GM20431 (cell line): ENCODE data around the gene KAZN.
"Not testable (repeated sequence)": the region's sequence is repeated elsewhere in the genome, so short reads cannot be mapped to it uniquely, and the experiment has no call there.

Source experiments
- in situ Hi-C: fragments of 300-500 bp; cut with MseI, MboI; formaldehyde crosslinking; loops from one replicate; pipeline ENCODE4 v1.15.0; 2020; ENCODE audit warnings: low sequenced_read_pairs; ENCODE audit not compliant: unreplicated experiment

KAZN gene

GRCh38 chr1:14598498-14599182, at the start of gene KAZN:
Gene KAZN (plus strand): TSS chr1:14598685.
- in situ Hi-C loops, result no loop called here

DNA sequence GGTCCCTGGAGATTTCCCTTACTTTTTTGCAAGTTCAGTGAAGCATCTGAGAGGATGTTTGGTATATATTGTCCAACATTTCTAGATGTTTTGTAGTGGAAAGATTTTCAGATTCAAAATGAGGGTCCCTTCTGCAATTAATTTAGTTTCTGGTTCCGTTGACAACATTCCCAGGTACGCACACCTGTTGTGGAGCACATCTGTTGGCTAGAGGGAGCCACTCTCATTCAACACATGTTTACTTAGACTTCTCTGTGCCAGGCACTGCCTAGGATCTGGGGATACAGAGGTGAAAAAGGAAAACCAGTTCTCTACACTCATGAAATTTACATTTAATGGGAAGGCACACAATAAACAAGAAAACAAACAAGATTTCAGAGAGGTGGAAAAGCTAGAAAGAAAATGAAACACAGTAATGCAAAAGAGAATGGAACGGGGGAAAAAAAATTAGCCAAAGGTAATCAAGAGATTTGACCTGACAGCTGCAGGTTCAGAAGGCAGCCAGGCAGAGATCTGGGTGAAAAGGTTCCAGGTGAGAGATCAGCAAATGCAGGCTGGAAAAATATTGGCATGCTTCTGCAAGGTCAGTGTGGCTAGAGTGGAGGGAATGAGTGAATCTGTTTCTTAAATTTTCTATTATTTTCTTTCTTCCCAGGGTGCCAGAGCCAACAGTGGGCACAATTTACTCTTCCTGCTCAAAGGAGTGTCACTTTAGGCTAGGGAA, 48.4 kb upstream of the KAZN start:
- in situ Hi-C loops, result loop anchor here (25.0 kb wide), 1 partner anchor 413 kb away; no protein-coding TSS in a partner anchor

DNA sequence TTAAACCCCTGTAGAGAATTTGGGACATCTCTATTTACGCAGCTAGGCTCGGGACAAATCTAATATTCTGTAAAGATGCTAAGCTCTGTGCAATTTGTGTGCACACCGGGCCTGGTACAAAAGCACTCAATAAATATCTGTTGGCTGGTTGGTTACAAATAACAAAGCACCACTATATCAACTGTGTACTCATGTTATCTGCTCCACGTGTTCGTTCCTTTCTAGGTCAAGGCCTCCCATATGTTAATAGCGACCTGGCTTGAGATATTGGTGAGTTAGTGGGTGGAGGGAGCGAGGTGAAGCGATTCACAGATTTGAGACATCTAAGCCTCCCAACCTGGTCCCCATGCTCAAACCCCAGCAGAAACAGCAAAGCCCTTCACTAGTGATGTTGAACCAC, 47.1 kb upstream of the KAZN start:
- in situ Hi-C loops, result loop anchor here (25.0 kb wide), 1 partner anchor 414 kb away; no protein-coding TSS in a partner anchor

GRCh38 chr1:14552246-14552965, 46.1 kb upstream of the KAZN start:
- in situ Hi-C loops, result loop anchor here (25.0 kb wide), 1 partner anchor 415 kb away; no protein-coding TSS in a partner anchor

DNA sequence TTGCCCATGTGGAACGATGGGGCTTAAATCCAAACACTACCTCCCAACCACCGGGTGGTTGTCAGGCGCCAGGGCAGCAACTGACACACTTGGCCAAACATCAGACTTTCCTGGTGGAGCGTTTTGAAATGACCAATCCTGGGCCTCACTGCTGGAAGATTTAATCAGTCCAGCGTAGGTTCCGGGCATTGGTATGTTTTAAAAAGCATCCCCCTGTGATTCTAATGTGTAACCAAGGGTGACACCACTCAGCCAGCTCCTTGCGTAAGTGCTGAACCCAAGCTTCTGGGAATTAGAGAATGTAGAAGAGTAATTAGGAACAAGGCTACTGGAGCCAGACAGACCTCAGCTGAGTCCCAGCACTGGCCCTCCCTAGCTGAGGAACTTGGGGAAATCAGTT, 44.8 kb upstream of the KAZN start:
- in situ Hi-C loops, result loop anchor here (25.0 kb wide), 1 partner anchor 416 kb away; no protein-coding TSS in a partner anchor

- in situ Hi-C loops, result loop anchor here (25.0 kb wide), 1 partner anchor 418 kb away; no protein-coding TSS in a partner anchor
These were observed 43.4 kb upstream of the KAZN start for GRCh38 chr1:14555091-14555490.

GRCh38 chr1:14561014-14561693, 37.3 kb upstream of the KAZN start:
- in situ Hi-C loops, result loop anchor here (25.0 kb wide), 1 partner anchor 424 kb away; no protein-coding TSS in a partner anchor

DNA sequence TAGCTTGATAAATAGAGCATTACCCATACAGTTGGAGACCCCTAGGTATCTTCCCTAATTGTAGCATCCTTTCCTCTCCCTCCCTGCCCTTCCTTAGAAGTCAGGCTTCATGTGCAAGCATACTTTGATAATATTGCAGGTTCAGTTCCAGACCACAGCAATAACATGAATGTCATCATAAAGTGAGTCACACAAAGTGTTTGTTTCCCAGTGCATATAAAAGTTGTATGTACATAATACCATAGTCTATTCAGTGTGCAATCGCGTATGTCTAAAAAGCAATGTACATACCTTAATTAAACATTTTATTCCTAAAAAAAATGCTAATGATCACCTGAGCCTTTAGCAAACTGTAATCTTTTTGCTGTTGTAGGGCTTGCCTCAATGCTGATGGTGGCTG, 33.4 kb upstream of the KAZN start:
- in situ Hi-C loops, result loop anchor here (25.0 kb wide), 1 partner anchor 428 kb away; no protein-coding TSS in a partner anchor

DNA sequence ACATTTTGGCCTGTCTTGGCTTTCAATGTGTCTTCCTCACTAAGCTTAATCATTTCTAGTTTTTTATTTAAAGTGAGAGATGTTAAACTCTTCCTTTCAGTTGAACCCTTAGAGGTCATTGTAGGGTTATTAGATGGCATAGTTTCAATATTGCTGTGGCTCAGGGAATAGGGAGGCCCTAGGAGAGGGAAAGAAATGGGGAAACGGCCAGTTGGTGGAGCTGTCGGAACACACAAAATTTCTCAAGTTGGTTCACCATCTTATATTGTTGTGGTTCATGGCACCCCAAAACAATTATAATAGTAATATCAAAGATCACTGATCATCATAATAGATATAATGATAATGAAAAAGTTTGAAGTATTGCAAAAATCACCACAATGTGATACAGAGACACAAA, 31.4 kb upstream of the KAZN start:
- in situ Hi-C loops, result loop anchor here (25.0 kb wide), 1 partner anchor 430 kb away; no protein-coding TSS in a partner anchor

GRCh38 chr1:14567903-14568302, 30.6 kb upstream of the KAZN start:
- in situ Hi-C loops, result loop anchor here (25.0 kb wide), 1 partner anchor 431 kb away; no protein-coding TSS in a partner anchor

- in situ Hi-C loops, result loop anchor here (25.0 kb wide), 1 partner anchor 432 kb away; no protein-coding TSS in a partner anchor
These were observed 29.6 kb upstream of the KAZN start for GRCh38 chr1:14568716-14569355.

GRCh38 chr1:14570514-14570913, 28.0 kb upstream of the KAZN start:
- in situ Hi-C loops, result loop anchor here (25.0 kb wide), 1 partner anchor 433 kb away; no protein-coding TSS in a partner anchor

- in situ Hi-C loops, result loop anchor here (25.0 kb wide), 1 partner anchor 435 kb away; no protein-coding TSS in a partner anchor
These were observed 26.4 kb upstream of the KAZN start for GRCh38 chr1:14571810-14572767.

- in situ Hi-C loops, result loop anchor here (25.0 kb wide), 1 partner anchor 436 kb away; no protein-coding TSS in a partner anchor
These were observed 25.6 kb upstream of the KAZN start for GRCh38 chr1:14572861-14573260.

DNA sequence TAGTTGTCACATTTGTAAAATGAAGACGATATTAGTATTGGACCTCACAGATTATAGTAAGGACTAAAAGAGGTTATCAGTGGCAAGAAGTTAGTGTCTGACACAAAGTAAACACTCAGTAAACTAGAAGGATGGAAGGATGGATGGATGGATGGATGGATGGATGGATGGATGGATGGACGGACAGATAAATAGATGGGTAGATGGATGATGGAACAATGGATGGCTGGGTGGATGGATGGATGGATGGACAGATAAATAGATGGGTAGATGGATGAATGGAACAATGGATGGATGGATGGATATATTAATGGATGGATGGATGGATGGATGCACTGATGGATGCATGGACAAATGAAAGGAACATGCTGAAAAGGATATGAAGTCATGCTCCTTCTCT, 22.3 kb upstream of the KAZN start:
- in situ Hi-C loops, result no loop called here

DNA sequence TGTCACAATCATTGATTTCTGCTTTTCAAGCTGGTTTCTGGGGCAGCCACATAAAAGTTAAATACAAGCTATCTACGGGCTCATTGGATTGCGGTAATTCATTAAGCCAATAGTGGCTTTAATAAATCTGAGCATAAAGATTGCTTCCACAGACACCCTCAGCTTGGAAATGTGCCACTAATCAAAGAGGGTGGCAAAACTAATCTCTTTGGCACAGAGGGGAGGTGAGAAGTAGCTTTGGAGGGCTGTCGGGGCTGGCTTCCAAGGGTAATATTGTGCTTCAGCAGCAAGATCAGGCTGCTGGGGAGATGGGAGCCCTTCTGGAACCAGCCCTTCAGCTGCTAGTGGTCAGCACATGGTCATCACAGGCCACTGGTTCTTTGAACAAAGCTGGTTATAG, 21.2 kb upstream of the KAZN start:
- in situ Hi-C loops, result no loop called here

- in situ Hi-C loops, result no loop called here
These were observed 20.3 kb upstream of the KAZN start for GRCh38 chr1:14578156-14578555.

GRCh38 chr1:14580295-14580694, 18.2 kb upstream of the KAZN start:
- in situ Hi-C loops, result not testable (repeated sequence)
